Activated B cell treated with CpG ODN at 0.5 μM for 24 hours (primary cell): ENCODE data around the gene L3HYPDH. TPM values are rescaled to one million over a fixed set of nuclear protein-coding genes. Genes with fewer than 3 reads are reported as not detected.

ENCODE experiments used
- ATAC-seq: fragments of 200-7000 bp; cut with Tn5 transposase; one replicate; pipeline ENCODE4 v1.10.0; 2021; ENCODE audit warnings: low read depth, mild to moderate bottlenecking, moderate library complexity
- CTCF ChIA-PET: fragments of 350-600 bp; sonication (Branson Sonifier 250); formaldehyde crosslinking; loops from one replicate; lab custom pipeline; 2021; ENCODE audit warnings: antibody characterized with exemption; lab: Charles Lee
- POLR2A ChIA-PET: fragments of 350-600 bp; sonication (Branson Sonifier 250); formaldehyde crosslinking; loops from one replicate; lab custom pipeline; 2021; ENCODE audit warnings: antibody characterized with exemption; lab: Charles Lee
- DNase-seq: peaks from one replicate; pipeline ENCODE4 v3.0.0; 2022
- H3K27ac Mint-ChIP-seq: one replicate; pipeline ENCODE4 v1.8.0; 2020; ENCODE audit warnings: mixed read lengths
- H3K27me3 Mint-ChIP-seq: one replicate; pipeline ENCODE4 v1.8.0; 2021; ENCODE audit warnings: mixed read lengths
- H3K36me3 Mint-ChIP-seq: one replicate; pipeline ENCODE4 v1.8.0; 2021; ENCODE audit warnings: low read depth, mixed read lengths
- H3K4me1 Mint-ChIP-seq: one replicate; pipeline ENCODE4 v1.8.0; 2021; ENCODE audit warnings: mixed read lengths
- H3K4me3 Mint-ChIP-seq: one replicate; pipeline ENCODE4 v1.8.0; 2020; ENCODE audit warnings: mild to moderate bottlenecking, mixed read lengths
- H3K9me3 Mint-ChIP-seq: one replicate; pipeline ENCODE4 v1.8.0; 2020; ENCODE audit warnings: mixed read lengths
- intact Hi-C: fragments of 100-400 bp; cut with micrococcal nuclease; formaldehyde crosslinking; loops from one replicate; pipeline ENCODE4 v1.15.1; 2024
- total RNA-seq: library from RNA; stranded (reverse); gene quantifications from 2 replicates; pipeline ENCODE4 v1.2.3, GENCODE V29; 2022
- TF ChIP-seq, protein P1 (sequence below): fragments of 200-600 bp; IDR thresholded peaks from one replicate; pipeline ENCODE4 v1.8.0; 2022; ENCODE audit warnings: antibody characterized with exemption, mild to moderate bottlenecking

Gene L3HYPDH
- total RNA-seq, 1 donor from 2014 or later = 30.2 TPM

- intact Hi-C loops = loop anchor here (1.0 to 10.0 kb wide), 4 partner anchors 19 to 1189 kb away; partner anchors contain the start of genes DAAM1, DACT1, JKAMP and L3HYPDH
These were observed 18.7 kb downstream of the L3HYPDH start, which contains the start of gene GPR135 for GRCh38 chr14:59465316-59466135. TSS of gene GPR135 (minus strand) at chr14:59465380. CDS start at chr14:59465226, 154 bp downstream.

DNA sequence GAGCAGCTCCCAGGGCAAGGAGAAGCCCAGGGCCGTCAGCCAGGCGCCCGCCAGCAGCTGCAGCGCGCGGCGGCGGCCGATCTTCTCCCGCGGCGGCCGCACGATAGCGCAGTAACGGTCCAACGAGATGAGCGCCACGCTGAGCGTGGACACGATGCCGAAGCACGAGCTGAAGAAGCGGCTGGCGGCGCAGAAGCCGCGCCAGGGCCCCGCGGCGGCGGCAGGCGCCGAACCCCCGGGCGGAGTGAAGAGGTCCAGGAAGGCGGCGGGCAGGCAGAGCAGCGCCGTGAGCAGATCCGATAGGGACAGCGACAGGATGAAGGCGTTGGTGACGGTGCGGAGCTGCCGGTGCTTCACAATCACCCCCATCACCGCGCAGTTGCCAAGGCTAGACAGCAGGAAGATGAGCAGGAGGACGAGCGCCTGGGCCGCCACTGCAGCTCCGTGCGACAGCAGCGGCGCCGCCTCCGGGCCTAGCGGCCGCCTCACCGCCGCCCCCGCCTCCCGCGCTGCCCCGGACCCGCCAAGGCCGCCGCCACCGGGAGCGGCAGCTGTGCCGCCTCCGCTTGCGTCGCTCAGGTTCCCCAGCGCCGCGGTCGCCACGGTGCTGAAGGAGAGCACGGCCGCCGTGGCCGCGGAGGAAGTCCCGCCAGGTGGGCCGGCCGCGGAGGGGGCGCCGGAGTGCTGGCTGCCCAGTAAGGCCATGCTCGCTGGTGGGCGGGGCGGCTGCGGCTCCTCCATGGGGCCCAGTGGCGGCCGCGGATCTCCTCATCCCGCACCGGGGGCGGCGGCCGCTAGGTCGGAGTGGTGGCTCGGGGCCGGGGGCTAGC is 19.5 kb downstream of the L3HYPDH start:
- DNase-seq (peak; percentile 64), ATAC-seq (peak; percentile 68)
- Mint-ChIP-seq H3K9me3 (no peaks in the 10 kb centered on the region), H3K27me3 (no peaks in the 10 kb centered on the region), H3K4me1 (peaks cover 14% of the 10 kb centered on the region), H3K4me3 (peak overlapping the region; percentile 86), H3K27ac (peak overlapping the region; percentile 48), H3K36me3 (no peaks in the 10 kb centered on the region)
- intact Hi-C loops = loop anchor here (1.0 to 10.0 kb wide), 5 partner anchors 20 to 1190 kb away; partner anchors contain the start of genes DAAM1, DACT1, JKAMP and KIAA0586
- ChIA-PET POLR2A (interaction anchor here (1.4 to 2.3 kb wide), 3 partner anchors 12 to 276 kb away, joined by 4 to 13 read pairs (median 5); partner anchors contain the start of genes DAAM1, JKAMP and L3HYPDH), CTCF (interaction anchor here (2.4 kb wide), 1 partner anchor 19 kb away, joined by 9 read pairs; the partner anchor contains the start of genes JKAMP and L3HYPDH)
- TF ChIP-seq, protein P1, sequence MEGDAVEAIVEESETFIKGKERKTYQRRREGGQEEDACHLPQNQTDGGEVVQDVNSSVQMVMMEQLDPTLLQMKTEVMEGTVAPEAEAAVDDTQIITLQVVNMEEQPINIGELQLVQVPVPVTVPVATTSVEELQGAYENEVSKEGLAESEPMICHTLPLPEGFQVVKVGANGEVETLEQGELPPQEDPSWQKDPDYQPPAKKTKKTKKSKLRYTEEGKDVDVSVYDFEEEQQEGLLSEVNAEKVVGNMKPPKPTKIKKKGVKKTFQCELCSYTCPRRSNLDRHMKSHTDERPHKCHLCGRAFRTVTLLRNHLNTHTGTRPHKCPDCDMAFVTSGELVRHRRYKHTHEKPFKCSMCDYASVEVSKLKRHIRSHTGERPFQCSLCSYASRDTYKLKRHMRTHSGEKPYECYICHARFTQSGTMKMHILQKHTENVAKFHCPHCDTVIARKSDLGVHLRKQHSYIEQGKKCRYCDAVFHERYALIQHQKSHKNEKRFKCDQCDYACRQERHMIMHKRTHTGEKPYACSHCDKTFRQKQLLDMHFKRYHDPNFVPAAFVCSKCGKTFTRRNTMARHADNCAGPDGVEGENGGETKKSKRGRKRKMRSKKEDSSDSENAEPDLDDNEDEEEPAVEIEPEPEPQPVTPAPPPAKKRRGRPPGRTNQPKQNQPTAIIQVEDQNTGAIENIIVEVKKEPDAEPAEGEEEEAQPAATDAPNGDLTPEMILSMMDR = no peak

More at GRCh38 chr14:59465316-59466135, 18.7 kb downstream of the L3HYPDH start, which contains the start of gene GPR135:
- Mint-ChIP-seq H3K36me3 (no peaks in the 10 kb centered on the region), H3K4me3 (peak within 1 kb of the TSS; percentile 86), H3K27ac (peak within 1 kb of the TSS; percentile 64), H3K4me1 (peaks cover 14% of the 10 kb centered on the region), H3K27me3 (no peaks in the 10 kb centered on the region), H3K9me3 (no peaks in the 10 kb centered on the region)
- no peak for DNase-seq
- ATAC-seq = peak; percentile 72
- TF ChIP-seq, protein P1 = no peak
- CTCF ChIA-PET = interaction anchor here (2.4 kb wide), 1 partner anchor 19 kb away, joined by 9 read pairs; the partner anchor contains the start of genes JKAMP and L3HYPDH
- POLR2A ChIA-PET = interaction anchor here (1.4 to 2.3 kb wide), 3 partner anchors 11 to 277 kb away, joined by 4 to 13 read pairs (median 5); partner anchors contain the start of genes DAAM1, JKAMP and L3HYPDH

DNA sequence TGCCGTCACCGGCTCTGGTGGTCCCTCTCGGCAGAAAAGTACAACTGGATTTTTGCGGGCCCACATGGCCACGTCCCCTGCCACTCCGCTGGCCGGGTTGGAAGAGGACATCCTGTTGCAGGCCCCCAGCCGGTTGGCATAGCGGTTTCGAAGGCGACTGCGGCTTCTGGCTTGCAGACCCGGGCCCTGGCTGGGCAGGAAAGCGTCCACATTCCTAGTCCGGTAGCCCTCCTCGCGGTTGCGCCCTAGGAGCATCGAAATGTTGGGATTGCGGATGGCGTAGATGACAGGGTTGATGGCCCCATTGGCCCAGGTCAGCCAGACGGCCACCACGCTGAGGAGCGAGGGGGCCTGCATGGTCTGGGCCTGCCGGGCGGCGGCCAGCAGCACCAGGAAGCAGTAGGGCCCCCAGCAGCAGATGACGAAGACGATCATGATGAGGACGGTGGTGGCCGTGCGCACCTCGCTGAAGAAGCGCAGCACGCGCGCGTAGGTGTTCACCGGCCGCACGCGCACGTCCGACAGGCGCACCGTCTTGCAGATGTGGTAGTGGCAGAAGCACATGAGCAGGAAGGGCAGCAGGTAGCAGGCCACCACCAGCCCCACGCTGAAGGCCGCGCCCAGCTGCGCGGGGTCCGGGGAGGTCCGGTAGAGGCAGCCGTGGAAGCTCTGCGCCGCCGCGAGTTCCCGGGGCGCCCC is 20.3 kb downstream of the L3HYPDH start:
- Mint-ChIP-seq H3K4me3 (peak overlapping the region; percentile 86), H3K27ac (no peak overlapping the region), H3K9me3 (no peaks in the 10 kb centered on the region), H3K4me1 (peaks cover 14% of the 10 kb centered on the region), H3K36me3 (no peaks in the 10 kb centered on the region), H3K27me3 (no peaks in the 10 kb centered on the region)
- intact Hi-C loops = loop anchor here (1.0 to 10.0 kb wide), 2 partner anchors 1037 to 1191 kb away; partner anchors contain the start of genes KIAA0586 and TIMM9
- POLR2A ChIA-PET = interaction anchor here (1.9 to 2.3 kb wide), 2 partner anchors 13 to 20 kb away, joined by 5 to 13 read pairs; partner anchors contain the start of genes JKAMP and L3HYPDH
- ATAC-seq (peak; percentile 4), DNase-seq (peak; percentile 35)
- TF ChIP-seq, protein P1 = no peak
- CTCF ChIA-PET = interaction anchor here (2.4 to 2.5 kb wide), 2 partner anchors 20 kb away, joined by 8 to 9 read pairs; partner anchors contain the start of genes JKAMP and L3HYPDH

GRCh38 chr14:59461891-59462290 is 22.3 kb downstream of the L3HYPDH start:
- intact Hi-C loops = loop anchor here (10.0 kb wide), 1 partner anchor 1193 kb away; no protein-coding TSS in a partner anchor
- no peak overlapping the region for H3K4me3 Mint-ChIP-seq
- CTCF ChIA-PET = interaction anchor here (2.5 kb wide), 1 partner anchor 22 kb away, joined by 8 read pairs; the partner anchor contains the start of genes JKAMP and L3HYPDH

More at GRCh38 chr14:59461891-59462290, 22.3 kb downstream of the L3HYPDH start:
- Mint-ChIP-seq H3K9me3 (peaks cover 4% of the 10 kb centered on the region), H3K36me3 (peaks cover 8% of the 10 kb centered on the region), H3K4me1 (peaks cover 14% of the 10 kb centered on the region), H3K27ac (no peak overlapping the region), H3K27me3 (no peaks in the 10 kb centered on the region)
- DNase-seq = no peak
- POLR2A ChIA-PET = no interaction called here
- no peak for ATAC-seq
- TF ChIP-seq, protein P1 = no peak
